IMR-90 (cell line): ENCODE measurements around the gene ZC3H4. TPM values are rescaled to one million over a fixed set of nuclear protein-coding genes. Genes with fewer than 3 reads are reported as not detected.

Experiments
- ATAC-seq: fragments of 200-7000 bp; cut with Tn5 transposase; 2 replicates; pipeline ENCODE4 v1.9.1; 2020; ENCODE audit warnings: low read depth, mild to moderate bottlenecking, moderate library complexity
- BruUV-seq: library from RNA; stranded (reverse); fragments of 400-500 nt; replicated peaks from 2 replicates; lab custom pipeline; 2021; lab: Mats Ljungman, UMichigan
- CTCF ChIA-PET: fragments of 300-600 bp; formaldehyde crosslinking; extraction: SDS; loops from one replicate; lab custom pipeline; 2021; ENCODE audit warnings: antibody characterized with exemption; lab: Yijun Ruan, JAX
- POLR2A ChIA-PET: fragments of 300-600 bp; sonication (Branson Sonifier 250); formaldehyde crosslinking; loops from one replicate; lab custom pipeline; 2022; ENCODE audit warnings: antibody characterized with exemption; ENCODE audit not compliant: unreplicated experiment; lab: Charles Lee
- DNase-seq: peaks from one replicate; pipeline ENCODE4 v3.0.0; 2013
- H2AFZ ChIP-seq: replicated peaks from 2 replicates; pipeline ENCODE3; 2013; ENCODE audit warnings: low read length, mild to moderate bottlenecking; ENCODE audit not compliant: poor library complexity
- H2AK5ac ChIP-seq: 2 replicates; pipeline ENCODE4 v1.6.1; 2013; ENCODE audit warnings: low read depth, low read length, inconsistent platforms
- H2AK9ac ChIP-seq: replicated peaks from 2 replicates; pipeline ENCODE3; 2013; ENCODE audit warnings: mild to moderate bottlenecking, low read depth, low read length, moderate library complexity; ENCODE audit not compliant: poor library complexity
- H2BK120ac ChIP-seq: 2 replicates; pipeline ENCODE4 v1.6.1; 2013; ENCODE audit warnings: low read depth, low read length, inconsistent platforms
- H2BK15ac ChIP-seq: 3 replicates; pipeline ENCODE4 v1.6.1; 2013; ENCODE audit warnings: low read depth, low read length, inconsistent platforms
- H2BK20ac ChIP-seq: 2 replicates; pipeline ENCODE4 v1.6.1; 2013; ENCODE audit warnings: low read depth, mild to moderate bottlenecking, inconsistent platforms, low read length, moderate library complexity
- H2BK5ac ChIP-seq: 2 replicates; pipeline ENCODE4 v1.6.1; 2013; ENCODE audit warnings: mild to moderate bottlenecking, low read depth, low read length, inconsistent platforms; ENCODE audit not compliant: poor library complexity, severe bottlenecking
- H3K14ac ChIP-seq: replicated peaks from 2 replicates; pipeline ENCODE4 v1.6.1; 2013; ENCODE audit warnings: low read depth, low read length, inconsistent platforms
- H3K18ac ChIP-seq: 2 replicates; pipeline ENCODE4 v1.6.1; 2013; ENCODE audit warnings: low read depth, low read length, control low read depth
- H3K23ac ChIP-seq: 2 replicates; pipeline ENCODE4 v1.6.1; 2013; ENCODE audit warnings: low read depth, low read length, inconsistent platforms
- H3K27ac ChIP-seq: 2 replicates; pipeline ENCODE4 v1.5.1; 2013; ENCODE audit warnings: mild to moderate bottlenecking, control low read depth, low read length; ENCODE audit not compliant: insufficient read depth
- H3K27me3 ChIP-seq: 2 replicates; pipeline ENCODE4 v1.6.1; 2013; ENCODE audit warnings: low read length; ENCODE audit not compliant: control insufficient read depth, insufficient read depth
- H3K36me3 ChIP-seq: 2 replicates; pipeline ENCODE4 v1.6.1; 2013; ENCODE audit warnings: low read length, mixed read lengths; ENCODE audit not compliant: control insufficient read depth, insufficient read depth
- H3K4ac ChIP-seq: 2 replicates; pipeline ENCODE4 v1.6.1; 2013; ENCODE audit warnings: low read depth, low read length, inconsistent platforms
- H3K4me1 ChIP-seq: 2 replicates; pipeline ENCODE4 v1.6.1; 2013; ENCODE audit warnings: low read length, mixed read lengths; ENCODE audit not compliant: control insufficient read depth, insufficient read depth
- H3K4me2 ChIP-seq: 2 replicates; pipeline ENCODE4 v1.6.1; 2013; ENCODE audit warnings: low read depth, mild to moderate bottlenecking, control low read depth, low read length, moderate library complexity
- H3K4me3 ChIP-seq: 2 replicates; pipeline ENCODE4 v1.5.1; 2013; ENCODE audit warnings: low read depth, mild to moderate bottlenecking, control low read depth, low read length, moderate library complexity; ENCODE audit not compliant: insufficient read depth
- H3K56ac ChIP-seq: 2 replicates; pipeline ENCODE4 v1.6.1; 2013; ENCODE audit warnings: low read length, inconsistent platforms; ENCODE audit not compliant: insufficient read depth; ENCODE audit errors: extremely low read depth
- H3K79me1 ChIP-seq, 2 experiments: 2 replicates each; pipeline ENCODE4 v1.6.1; 2013; ENCODE audit warnings: low read length in 2 of 2, inconsistent platforms in 1 of 2, low read depth in 1 of 2
- H3K9ac ChIP-seq: 2 replicates; pipeline ENCODE4 v1.6.1; 2013; ENCODE audit warnings: low read depth, low read length, control low read depth
- H3K9me1 ChIP-seq: 2 replicates; pipeline ENCODE4 v1.6.1; 2013; ENCODE audit warnings: low read length, inconsistent platforms; ENCODE audit not compliant: insufficient read depth
- H3K9me3 ChIP-seq: 2 replicates; pipeline ENCODE4 v1.6.1; 2013; ENCODE audit warnings: low read length; ENCODE audit not compliant: control insufficient read depth, insufficient read depth
- H4K20me1 ChIP-seq: 2 replicates; pipeline ENCODE4 v1.6.1; 2013; ENCODE audit warnings: low read length, inconsistent platforms; ENCODE audit not compliant: insufficient read depth
- H4K5ac ChIP-seq: 2 replicates; pipeline ENCODE4 v1.6.1; 2013; ENCODE audit warnings: mild to moderate bottlenecking, low read depth, low read length, control low read depth
- H4K8ac ChIP-seq, 2 experiments: 2 replicates each; pipeline ENCODE4 v1.6.1; 2013; ENCODE audit warnings: low read depth in 2 of 2, low read length in 2 of 2, control low read depth in 1 of 2, inconsistent platforms in 1 of 2
- H4K91ac ChIP-seq: 2 replicates; pipeline ENCODE4 v1.6.1; 2013; ENCODE audit warnings: low read depth, low read length, inconsistent platforms; ENCODE audit not compliant: insufficient read depth
- BHLHE40 ChIP-seq: fragments of 150-350 bp; IDR thresholded peaks from 2 replicates; pipeline ENCODE4 v1.6.1; 2016; ENCODE audit warnings: mild to moderate bottlenecking, low read depth, low read length
- CEBPB ChIP-seq: IDR thresholded peaks from 2 replicates; pipeline ENCODE4 v1.6.1; 2012; ENCODE audit warnings: low read depth, low read length, improper control_type of control experiment
- CTCF ChIP-seq: conservative IDR thresholded peaks from 2 replicates; pipeline ENCODE4 v1.5.1; 2012; ENCODE audit warnings: mild to moderate bottlenecking, low read depth, low read length, improper control_type of control experiment
- ELK1 ChIP-seq: fragments of 150-350 bp; IDR thresholded peaks from 2 replicates; pipeline ENCODE4 v1.6.1; 2016; ENCODE audit warnings: low read depth, mild to moderate bottlenecking, low read length, moderate library complexity, borderline replicate concordance
- MAFK ChIP-seq: IDR thresholded peaks from 2 replicates; pipeline ENCODE4 v1.6.1; 2012; ENCODE audit warnings: low read depth, low read length, improper control_type of control experiment
- RCOR1 ChIP-seq: IDR thresholded peaks from 2 replicates; pipeline ENCODE4 v1.6.1; 2012; ENCODE audit warnings: mild to moderate bottlenecking, low read length, improper control_type of control experiment; ENCODE audit not compliant: insufficient replicate concordance
- RFX5 ChIP-seq: IDR thresholded peaks from 2 replicates; pipeline ENCODE4 v1.8.0; 2012; ENCODE audit warnings: low read depth, mild to moderate bottlenecking, low read length, moderate library complexity
- USF2 ChIP-seq: fragments of 150-350 bp; IDR thresholded peaks from 2 replicates; pipeline ENCODE4 v1.6.1; 2017; ENCODE audit warnings: mild to moderate bottlenecking, antibody characterized with exemption, low read length, low read depth
- WGBS, 2 experiments: methylation state at CpG; one replicate each; pipeline versions ENCODE4 v1.1.5 to v1.1.7; 2013; ENCODE audit warnings: missing lambda C conversion rate in 2 of 2; ENCODE audit not compliant: insufficient read length in 1 of 2; ENCODE audit errors: extremely low coverage in 2 of 2; 5-methylcytosine and 5-hydroxymethylcytosine counted together
- dilution Hi-C: fragments of 300-500 bp; cut with HindIII; formaldehyde crosslinking; loops from one replicate; pipeline ENCODE4 v1.14.3; 2018; ENCODE audit warnings: low sequenced_read_pairs; ENCODE audit not compliant: unreplicated experiment
- in situ Hi-C: fragments of 300-500 bp; cut with MboI; formaldehyde crosslinking; loops from 3 replicates; pipeline ENCODE4 v1.14.3; 2019; ENCODE audit warnings: low sequenced_read_pairs, inconsistent platforms, mixed read lengths
- intact Hi-C: fragments of 100-400 bp; cut with micrococcal nuclease; formaldehyde crosslinking; loops from 2 replicates; pipeline ENCODE4 v1.10.0; 2022
- polyA plus RNA-seq, 3 experiments: library from polyadenylated mRNA; depleted of rRNA; stranded (reverse); fragments of >200 nt; gene quantifications; 2 replicates each; pipeline ENCODE4 v1.2.3, GENCODE V29; 2012; ENCODE audit warnings: low replicate concordance in 1 of 3
- total RNA-seq: library from RNA; depleted of rRNA; stranded (reverse); fragments of >200 nt; gene quantifications from 2 replicates; pipeline ENCODE4 v1.2.3, GENCODE V29; 2012

ZC3H4 gene
- total and polyA plus RNA-seq, 2 of the 4 experiments (the other 2 are of a cell fraction), result 3.9 to 8.9 TPM

- no peaks in the 10 kb centered on the region for H3K9me1 ChIP-seq
- TF ChIP-seq BHLHE40 (no peak), MAFK (no peak), CEBPB (no peak), RFX5 (no peak), USF2 (no peak), ELK1 (no peak), CTCF (no peak), RCOR1 (no peak)
- H3K23ac ChIP-seq, result peak overlapping the region; percentile 42; the same call in 1 of the 2 replicates
- H4K8ac ChIP-seq, result no peak overlapping the region
- H3K56ac ChIP-seq, result no peak overlapping the region
- no peak overlapping the region for H3K9ac ChIP-seq
- H4K5ac ChIP-seq, result no peak overlapping the region
- no peak overlapping the region for H2AK9ac ChIP-seq
- no peaks in the 10 kb centered on the region for H3K79me1 ChIP-seq
- intact Hi-C loops (no loop called here), dilution Hi-C loops (no loop called here), in situ Hi-C loops (no loop called here)
- peaks cover 6% of the 10 kb centered on the region; the same call in 1 of the 2 replicates for H4K20me1 ChIP-seq
- no peaks in the 10 kb centered on the region for H3K36me3 ChIP-seq
- 73% methylated on average over 2 of the region's 5 CpGs; no CpG with 5 or more reads in 1 of the 2 experiments for WGBS, 2 experiments
- H3K4me1 ChIP-seq, result peaks cover 6% of the 10 kb centered on the region; the same call in 1 of the 2 replicates
- H3K27ac ChIP-seq, result no peak overlapping the region
- H3K4me3 ChIP-seq, result no peak overlapping the region
- H3K18ac ChIP-seq, result no peak overlapping the region
- DNase-seq (no peak), ATAC-seq (no peak)
- no peak overlapping the region for H2BK15ac ChIP-seq
- no peak overlapping the region for H2AFZ ChIP-seq
- no peaks in the 10 kb centered on the region for H3K9me3 ChIP-seq
- ChIA-PET POLR2A (no interaction called here), CTCF (no interaction called here)
- no peak overlapping the region for H2AK5ac ChIP-seq
- no peak overlapping the region for H2BK120ac ChIP-seq
- H3K4me2 ChIP-seq, result no peak overlapping the region
- H4K91ac ChIP-seq, result no peak overlapping the region
- H2BK20ac ChIP-seq, result no peak overlapping the region
- no TSS peak for BruUV-seq
- no peak overlapping the region for H3K14ac ChIP-seq
- H2BK5ac ChIP-seq, result no peak overlapping the region
- H3K27me3 ChIP-seq, result peaks cover 60% of the 10 kb centered on the region
- no peak overlapping the region for H3K4ac ChIP-seq
Measured at GRCh38 chr19:47024502-47024901, 89.1 kb downstream of the ZC3H4 start.
